Measurements from ENCODE around the gene TRIM26.
"Not testable (repeated sequence)": the region's sequence is repeated elsewhere in the genome, so short reads cannot be mapped to it uniquely, and the experiment has no call there.

The TRIM26 gene

GRCh38 chr6:30212865-30213666, at the start of gene TRIM26:
Gene TRIM26, minus strand, starts transcription at chr6:30213406. Its CDS starts 14,303 bp downstream, at chr6:30199103.
- peak; percentile 92 for DNase-seq

- peak; percentile 15 to 16 for DNase-seq
Measured at GRCh38 chr6:30260036-30260504, 46.9 kb upstream of the TRIM26 start.

- DNase-seq, result peak; percentile 59 to 60
Measured at GRCh38 chr6:30259140-30260035, 46.2 kb upstream of the TRIM26 start.

GRCh38 chr6:30258204-30258603, 45.0 kb upstream of the TRIM26 start:
- no peak for DNase-seq

GRCh38 chr6:30252417-30252816, 39.2 kb upstream of the TRIM26 start:
- DNase-seq, result not testable (repeated sequence)

- DNase-seq, result no peak
Measured at GRCh38 chr6:30244560-30244959, 31.4 kb upstream of the TRIM26 start.

GRCh38 chr6:30238178-30238795, 25.1 kb upstream of the TRIM26 start:
- no peak for DNase-seq

- DNase-seq, result no peak
Measured at GRCh38 chr6:30234356-30234755, 21.1 kb upstream of the TRIM26 start.

GRCh38 chr6:30231067-30231466, 17.9 kb upstream of the TRIM26 start:
- DNase-seq, result no peak

- DNase-seq, result no peak
Measured at GRCh38 chr6:30227763-30228487, 14.7 kb upstream of the TRIM26 start.

- DNase-seq, result no peak
Measured at GRCh38 chr6:30227242-30227722, 14.1 kb upstream of the TRIM26 start.

GRCh38 chr6:30223339-30223738, 10.1 kb upstream of the TRIM26 start:
- no peak for DNase-seq

- not testable (repeated sequence) for DNase-seq
Measured at GRCh38 chr6:30221956-30222355, 8.8 kb upstream of the TRIM26 start.

GRCh38 chr6:30221395-30221794, 8.2 kb upstream of the TRIM26 start:
- not testable (repeated sequence) for DNase-seq

GRCh38 chr6:30219244-30219643, 6.0 kb upstream of the TRIM26 start:
- DNase-seq, result peak; percentile 41 to 45

GRCh38 chr6:30216096-30216495, 2.9 kb upstream of the TRIM26 start:
- DNase-seq, result no peak

- no peak for DNase-seq
Measured at GRCh38 chr6:30214657-30214982, 1.4 kb upstream of the TRIM26 start.

GRCh38 chr6:30213957-30214656, 901 bp upstream of the TRIM26 start:
- peak; percentile 54 to 59 for DNase-seq

- no peak for DNase-seq
Measured at GRCh38 chr6:30213667-30213956, 406 bp upstream of the TRIM26 start.

- no peak for DNase-seq
Measured at GRCh38 chr6:30211899-30212298, 1.3 kb downstream of the TRIM26 start.

GRCh38 chr6:30211306-30211705, 1.9 kb downstream of the TRIM26 start:
- DNase-seq, result no peak
